ENCODE data around the gene FSTL4.

Gene FSTL4

DNA sequence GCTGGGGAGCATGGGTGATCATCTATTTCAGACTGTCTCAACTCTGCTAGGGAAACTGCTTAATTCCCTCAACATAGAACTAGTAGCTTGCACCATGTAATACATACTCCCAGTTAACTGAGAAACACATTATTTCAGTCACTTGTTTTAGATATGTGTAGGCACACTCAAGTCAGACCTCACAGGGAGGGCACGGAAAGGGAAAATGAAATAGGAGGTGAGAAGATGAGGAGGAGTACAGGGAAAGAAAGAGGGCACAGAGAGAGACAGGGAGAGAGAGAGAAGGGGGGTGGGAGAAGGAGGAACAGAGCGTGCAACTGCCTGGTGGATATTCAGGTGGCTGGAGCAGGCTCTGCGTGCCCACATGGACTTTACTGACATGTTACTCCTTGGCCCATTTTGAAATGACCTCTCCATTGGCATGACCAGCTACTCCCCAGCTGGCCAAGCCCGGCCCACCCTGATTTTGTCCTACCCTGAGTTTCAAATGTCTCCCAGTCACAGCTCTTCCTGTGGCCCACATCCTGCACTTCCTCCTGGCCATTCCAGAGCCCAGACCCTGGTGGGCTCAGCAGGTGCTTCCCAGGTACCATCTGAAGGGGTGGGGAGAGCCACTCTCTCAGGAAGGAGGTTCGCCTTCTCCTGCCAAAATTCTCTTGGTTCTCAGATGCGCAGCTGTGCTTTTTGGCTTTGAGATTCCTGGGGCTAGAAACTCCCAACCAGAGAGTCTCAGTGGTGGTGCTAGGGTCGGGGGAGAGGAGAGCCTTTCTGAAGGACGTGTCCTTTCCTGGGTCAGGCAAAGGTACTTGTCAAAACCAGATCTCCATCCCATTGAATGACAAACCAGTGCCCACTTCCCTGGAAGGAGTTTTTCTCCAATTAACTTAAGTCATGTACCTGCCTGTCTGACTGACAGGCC lies 229.4 kb downstream of the FSTL4 start:
- no peak for DNase-seq

GRCh38 chr5:133381571-133382365 lies 230.6 kb downstream of the FSTL4 start:
- no peak for DNase-seq

- DNase-seq = no peak
These were observed 231.3 kb downstream of the FSTL4 start for GRCh38 chr5:133381041-133381440.

- DNase-seq = no peak
These were observed 234.6 kb downstream of the FSTL4 start for GRCh38 chr5:133377736-133378135.

DNA sequence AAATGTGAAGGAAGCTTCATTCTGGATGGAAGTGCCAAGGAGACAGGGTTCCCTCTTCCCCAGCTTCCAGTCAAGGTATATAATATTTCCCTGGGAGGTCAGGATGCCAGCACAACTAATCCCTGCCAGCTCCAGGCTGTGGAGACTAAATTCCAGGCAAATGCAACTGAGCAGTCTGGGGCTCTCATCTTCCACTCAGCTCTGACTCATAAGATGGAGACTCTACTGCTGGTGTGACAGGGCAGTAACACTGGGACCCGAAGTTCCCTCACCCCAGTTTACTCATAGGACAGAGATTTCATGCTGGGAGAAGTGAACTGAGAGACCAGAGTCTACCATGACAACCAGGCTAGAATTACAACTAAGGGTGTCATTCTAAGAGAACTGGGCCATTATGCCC lies 235.4 kb downstream of the FSTL4 start:
- no peak for DNase-seq

DNA sequence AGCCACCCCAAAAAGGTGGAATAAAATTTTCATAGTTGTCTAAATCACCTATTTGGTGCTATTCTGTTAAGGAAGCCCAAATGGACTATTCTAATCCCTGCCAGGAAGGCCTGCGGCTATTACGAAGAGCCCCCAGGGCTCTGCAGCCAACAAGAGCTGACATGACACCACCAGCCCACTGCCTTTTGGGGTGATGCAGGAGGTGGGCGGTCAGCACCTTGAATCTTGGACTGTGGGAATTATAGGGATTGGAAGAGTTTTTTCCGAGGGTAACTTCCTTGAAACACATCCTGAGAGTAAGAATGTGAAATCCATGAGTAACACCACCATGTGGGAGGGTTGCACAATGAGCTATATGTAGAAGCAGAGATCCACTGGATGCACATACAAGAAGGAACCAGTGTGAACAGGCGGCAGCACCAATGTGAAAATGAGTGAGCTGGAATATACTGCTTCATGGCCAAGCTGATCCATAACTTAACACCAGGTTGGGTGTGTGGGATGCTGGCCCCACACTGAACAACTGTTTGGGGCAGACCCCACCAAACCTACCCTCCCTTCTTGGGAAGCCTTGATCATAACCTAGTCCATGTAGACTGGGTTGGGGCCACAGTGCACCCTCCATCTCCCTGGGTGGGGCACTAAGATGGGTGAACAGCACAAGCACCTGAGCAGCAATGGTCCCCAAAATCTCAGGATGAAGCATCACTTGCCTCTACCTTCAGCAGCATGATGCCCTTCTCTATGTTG lies 239.0 kb downstream of the FSTL4 start:
- no peak for DNase-seq

GRCh38 chr5:133372293-133372937 lies 239.9 kb downstream of the FSTL4 start:
- no peak for DNase-seq

GRCh38 chr5:133371371-133372155 lies 240.8 kb downstream of the FSTL4 start:
- DNase-seq = peak; percentile 19

DNA sequence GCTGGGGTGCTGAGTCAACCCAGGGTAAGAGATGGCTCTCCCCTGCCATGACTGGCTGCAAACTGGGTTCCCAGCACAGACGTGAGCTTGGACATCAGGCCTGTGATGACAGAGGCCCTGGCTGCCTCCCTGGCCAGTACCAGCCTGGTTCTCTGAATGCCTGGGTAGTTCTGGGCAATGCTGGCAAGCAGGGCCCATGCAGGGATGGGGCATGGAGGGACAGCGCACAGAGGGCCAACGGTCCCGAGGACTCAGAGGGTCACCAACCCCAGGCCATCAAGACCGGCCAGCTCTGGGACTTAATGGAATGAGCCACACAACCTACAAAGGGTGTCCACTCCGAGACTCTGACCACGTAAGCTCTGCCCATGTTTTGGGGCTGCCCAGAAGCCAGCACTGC lies 241.4 kb downstream of the FSTL4 start:
- DNase-seq = no peak

GRCh38 chr5:133370036-133370831 lies 242.1 kb downstream of the FSTL4 start:
- DNase-seq = no peak

DNA sequence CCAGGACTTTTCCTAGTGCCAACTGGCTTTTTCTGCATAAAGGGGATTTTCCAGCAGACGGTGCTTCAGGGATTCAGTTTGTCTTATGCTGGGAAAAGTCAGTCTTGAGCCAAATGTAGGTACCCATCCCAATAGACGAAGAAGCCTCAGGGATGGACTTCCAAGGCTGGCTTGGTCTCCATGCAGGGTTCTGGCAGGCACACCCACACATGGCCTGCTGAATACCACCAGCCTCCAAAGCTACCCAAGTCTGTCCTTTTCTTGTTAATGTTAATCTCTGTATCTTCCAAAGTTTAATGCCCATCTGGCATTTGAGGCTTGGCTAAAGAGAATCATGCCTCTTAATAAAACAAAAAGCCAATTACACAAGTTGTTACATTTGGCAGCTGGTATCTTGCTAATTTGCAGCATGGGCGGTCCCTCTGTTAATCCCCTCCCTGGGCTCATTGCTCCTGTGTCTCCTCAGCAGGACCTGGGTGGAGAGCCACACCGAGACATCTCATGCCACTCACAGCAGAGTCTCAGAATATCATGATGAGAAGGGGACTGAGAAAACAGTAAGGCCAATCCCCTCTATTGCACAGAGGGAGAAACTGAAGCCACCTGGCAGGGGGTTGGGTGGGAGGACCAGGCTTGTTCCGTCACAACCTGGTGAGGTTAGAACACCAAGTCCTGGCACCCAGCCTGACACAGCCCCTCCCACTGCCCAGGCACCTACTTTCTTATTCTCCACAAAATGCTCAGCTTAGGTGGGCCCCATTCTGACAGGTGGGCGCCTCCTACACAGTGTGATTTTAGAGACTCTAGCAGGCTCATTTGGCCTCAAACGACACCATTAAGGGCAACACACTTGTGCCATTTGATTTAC lies 243.2 kb downstream of the FSTL4 start:
- DNase-seq = no peak

GRCh38 chr5:133367984-133368383 lies 244.4 kb downstream of the FSTL4 start:
- no peak for DNase-seq

DNA sequence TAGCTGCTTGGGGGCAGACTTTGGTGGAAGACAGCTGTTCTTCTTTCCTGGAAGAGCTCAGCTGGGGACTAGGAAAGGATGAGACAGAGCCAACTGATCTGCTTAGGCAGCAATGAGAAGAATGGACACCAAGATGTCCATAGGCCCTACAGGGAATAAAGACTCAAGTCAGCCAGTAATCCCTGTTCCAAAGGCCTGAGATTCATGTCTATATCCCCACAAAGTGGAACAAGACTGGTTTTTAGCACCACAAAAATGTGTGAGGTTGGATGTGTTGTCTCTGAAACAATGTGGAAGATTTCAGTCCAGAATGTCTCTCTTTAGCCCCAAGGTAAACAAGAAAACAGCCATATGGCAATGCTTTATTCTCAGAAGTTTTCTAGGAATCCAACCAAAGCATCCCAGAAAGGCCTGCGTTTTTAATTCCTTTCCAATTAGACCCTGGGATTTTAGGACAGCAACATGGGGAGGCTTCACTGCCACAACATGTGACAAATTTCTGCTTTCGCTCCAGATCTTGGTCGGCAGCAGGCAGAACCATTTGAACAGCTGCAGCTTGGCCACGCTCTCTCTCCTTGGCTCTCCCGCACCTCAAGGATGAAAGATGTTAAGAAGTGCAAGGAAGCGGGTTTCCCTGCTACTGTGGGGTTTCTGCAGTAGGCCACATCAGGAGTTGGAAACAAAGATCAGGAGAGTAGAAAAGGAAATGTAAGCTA lies 245.1 kb downstream of the FSTL4 start:
- DNase-seq = no peak

GRCh38 chr5:133366438-133366837 lies 245.9 kb downstream of the FSTL4 start:
- no peak for DNase-seq

GRCh38 chr5:133365738-133366137 lies 246.6 kb downstream of the FSTL4 start:
- no peak for DNase-seq

DNA sequence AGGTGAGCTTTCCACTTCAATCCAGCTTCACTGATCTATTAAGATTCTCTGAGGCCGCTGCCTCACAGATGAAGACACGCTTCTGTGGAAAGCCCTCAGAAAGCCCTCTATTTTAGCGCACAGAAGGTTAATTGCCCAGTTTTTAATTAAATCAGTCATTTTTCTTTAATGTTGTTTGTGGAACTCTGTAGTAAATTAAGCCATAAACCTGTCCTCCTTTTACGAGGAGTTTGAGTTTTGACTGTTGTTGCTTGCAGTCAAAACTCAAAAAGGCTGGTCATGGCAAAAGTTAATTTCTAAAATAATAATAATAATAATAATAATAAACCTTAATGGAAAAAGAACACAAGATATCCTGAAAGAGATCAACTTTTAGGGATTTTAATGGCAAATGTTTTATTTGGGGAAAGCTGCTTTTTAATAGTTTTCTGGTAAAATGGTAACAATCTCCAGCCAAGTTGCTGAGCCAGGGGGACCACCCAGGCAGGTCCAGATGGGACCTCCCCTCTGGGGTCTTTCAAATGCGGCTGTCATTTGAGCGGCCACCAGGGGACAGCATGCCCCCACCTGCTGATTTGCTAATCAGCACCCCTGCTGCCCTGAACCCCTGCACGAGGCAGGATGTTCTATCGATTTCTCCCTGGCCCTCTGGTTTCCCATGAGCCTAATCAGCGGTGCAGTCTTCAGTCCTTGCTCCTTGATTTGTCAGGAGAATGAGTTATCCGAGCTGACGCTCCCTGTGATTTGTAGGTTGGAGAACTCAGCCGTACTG lies 247.2 kb downstream of the FSTL4 start:
- no peak for DNase-seq

GRCh38 chr5:133363807-133364587 lies 248.3 kb downstream of the FSTL4 start:
- DNase-seq = no peak

- DNase-seq = no peak
These were observed 249.9 kb downstream of the FSTL4 start for GRCh38 chr5:133362438-133362837.
